ENCODE data around the gene ELFN1. TPM values are rescaled to one million over a fixed set of nuclear protein-coding genes. Genes with fewer than 3 reads are reported as not detected.

Gene ELFN1
- total RNA-seq, 1 donor from 2014 or later, result 1.2 TPM

- DNase-seq, result no peak
These were observed 26.8 kb downstream of the ELFN1 start for GRCh38 chr7:1696671-1697498.

DNA sequence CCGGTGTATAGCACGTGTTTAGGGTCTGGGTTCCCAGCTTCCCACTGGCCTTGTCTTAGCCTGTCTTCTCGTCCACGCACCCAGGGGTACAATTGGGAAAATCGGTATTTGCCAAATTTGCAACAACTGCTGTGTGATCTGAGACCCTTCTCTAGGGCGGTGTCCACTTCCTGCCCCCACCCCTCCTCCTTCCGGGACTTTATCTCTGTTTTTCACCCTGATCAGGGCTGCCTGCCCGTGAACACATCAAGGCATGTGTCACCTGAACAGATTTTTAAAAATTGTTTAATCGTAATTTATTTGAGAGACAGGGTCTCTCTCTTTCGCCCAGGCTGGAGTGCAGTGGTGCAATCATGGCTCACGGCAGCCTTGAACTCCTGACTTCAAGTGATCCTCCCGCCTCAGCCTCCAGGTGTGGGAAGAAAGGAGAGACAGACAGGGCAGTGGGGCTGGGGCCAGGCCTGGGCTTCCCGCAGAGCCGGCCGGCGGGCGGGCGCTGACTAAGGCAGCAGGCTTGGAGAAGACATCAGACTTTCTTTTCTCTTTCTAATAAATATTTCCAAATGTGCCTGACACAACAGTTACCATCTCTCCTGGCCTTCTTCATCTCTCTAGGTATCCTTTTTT is 27.5 kb downstream of the ELFN1 start:
- DNase-seq, result no peak

DNA sequence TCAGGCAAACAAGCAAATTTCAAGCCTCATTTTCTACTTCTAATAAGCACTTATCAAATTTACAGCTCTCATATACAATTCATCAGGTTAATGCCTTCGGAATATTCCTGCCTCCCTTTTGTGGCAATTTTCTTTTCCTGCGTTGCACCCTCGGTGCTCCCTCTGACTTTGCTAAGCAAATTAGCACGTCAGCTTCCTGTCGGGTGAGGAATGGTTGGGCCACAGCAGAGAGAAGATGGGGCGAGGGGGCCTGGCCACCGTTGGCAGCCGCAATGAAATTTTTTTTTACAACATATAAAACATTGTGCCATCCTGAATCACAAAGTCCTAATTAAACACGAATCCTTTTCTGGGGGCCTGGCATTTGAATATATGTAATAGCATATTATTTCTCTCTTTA is 28.1 kb downstream of the ELFN1 start:
- no peak for DNase-seq

DNA sequence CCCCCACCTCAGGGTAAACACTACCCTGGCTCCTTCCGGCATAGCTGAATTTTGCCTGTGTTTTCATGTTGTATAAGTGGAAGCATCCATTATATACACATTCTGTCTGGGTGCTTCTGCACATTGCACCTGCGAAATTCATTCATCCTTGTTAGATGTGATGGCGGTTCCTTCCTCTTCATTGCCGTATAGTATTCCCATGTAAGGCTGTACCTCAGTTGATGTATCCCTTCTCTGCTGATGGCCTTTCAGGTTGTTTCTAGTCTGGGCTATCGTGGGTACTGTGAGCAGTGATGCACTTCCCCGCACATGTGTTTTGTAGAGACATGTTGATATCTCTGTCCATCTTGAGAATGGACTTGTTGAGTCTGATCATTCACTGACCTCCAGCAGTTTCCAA is 28.9 kb downstream of the ELFN1 start:
- no peak for DNase-seq

DNA sequence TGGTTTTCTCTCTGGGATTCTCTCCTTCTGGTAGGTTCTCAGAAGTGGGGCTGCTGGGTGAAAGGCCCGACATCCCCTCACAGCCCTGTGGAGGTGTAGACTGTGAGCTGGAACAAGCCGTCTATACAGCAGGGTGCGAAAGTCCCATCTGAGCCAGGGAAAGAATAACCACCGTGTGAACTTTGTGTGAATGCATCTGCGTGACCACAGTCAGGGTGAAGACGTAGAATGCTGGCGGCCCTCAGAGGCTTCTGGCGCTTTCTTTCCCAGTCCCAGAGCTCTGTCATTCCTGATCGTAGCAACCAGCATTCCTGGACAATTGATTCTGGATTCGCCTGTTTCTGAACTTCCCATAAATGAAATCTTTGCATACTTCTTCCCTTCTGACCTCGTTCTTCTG is 30.0 kb downstream of the ELFN1 start:
- DNase-seq, result no peak

GRCh38 chr7:1700536-1701333 is 30.7 kb downstream of the ELFN1 start:
- DNase-seq, result no peak

- no peak for DNase-seq
These were observed 32.6 kb downstream of the ELFN1 start for GRCh38 chr7:1702652-1703051.

GRCh38 chr7:1703441-1703840 is 33.4 kb downstream of the ELFN1 start:
- DNase-seq, result no peak

- DNase-seq, result no peak
These were observed 34.1 kb downstream of the ELFN1 start for GRCh38 chr7:1703871-1704810.

- DNase-seq, result no peak
These were observed 35.0 kb downstream of the ELFN1 start for GRCh38 chr7:1704811-1705738.

GRCh38 chr7:1705856-1706255 is 35.8 kb downstream of the ELFN1 start:
- DNase-seq, result no peak

GRCh38 chr7:1706381-1706720 is 36.3 kb downstream of the ELFN1 start:
- DNase-seq, result no peak

DNA sequence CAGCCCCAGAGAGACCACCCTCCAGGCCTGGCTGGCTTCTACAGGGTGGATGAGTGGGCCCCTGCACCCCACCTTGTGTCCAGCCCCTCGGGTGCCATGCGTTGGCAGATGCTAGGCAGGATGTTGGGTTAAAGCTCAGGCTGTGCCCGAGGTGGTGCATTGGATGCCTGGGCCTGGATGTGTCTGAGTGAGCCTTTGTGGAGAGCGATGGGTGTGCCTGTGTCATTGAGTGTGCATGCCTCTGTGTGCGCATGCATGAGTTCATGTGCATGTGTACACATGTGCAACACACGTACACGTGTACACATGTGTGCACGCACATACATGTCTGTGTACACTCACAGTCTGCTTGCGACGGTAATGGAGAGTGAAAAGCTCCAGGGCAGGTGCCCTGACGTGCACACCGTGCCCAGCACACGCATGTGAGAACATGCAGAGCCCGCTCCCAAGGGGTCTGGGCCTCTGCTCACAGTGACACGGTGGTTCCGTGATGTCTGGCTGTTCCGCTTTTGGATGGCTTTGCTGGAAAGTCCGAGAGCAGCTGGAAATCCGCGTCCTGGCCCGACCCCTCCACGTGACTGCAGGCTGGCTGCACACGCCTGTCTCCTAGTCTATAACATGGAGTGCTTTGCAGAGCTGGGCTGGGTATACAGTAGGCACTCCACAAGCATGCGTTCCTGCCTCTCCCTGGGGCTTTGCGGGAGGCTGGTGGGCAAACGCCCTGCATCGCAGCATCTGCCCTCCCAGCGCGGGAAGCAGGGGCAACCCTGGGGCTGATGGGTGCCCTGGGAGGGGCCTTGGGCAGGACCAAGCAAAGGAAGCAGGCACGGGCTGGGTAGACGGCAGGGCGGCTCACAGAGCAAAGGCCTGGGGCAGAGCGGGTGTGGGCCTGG is 36.9 kb downstream of the ELFN1 start:
- no peak for DNase-seq

GRCh38 chr7:1707756-1708595 is 37.9 kb downstream of the ELFN1 start:
- no peak for DNase-seq

DNA sequence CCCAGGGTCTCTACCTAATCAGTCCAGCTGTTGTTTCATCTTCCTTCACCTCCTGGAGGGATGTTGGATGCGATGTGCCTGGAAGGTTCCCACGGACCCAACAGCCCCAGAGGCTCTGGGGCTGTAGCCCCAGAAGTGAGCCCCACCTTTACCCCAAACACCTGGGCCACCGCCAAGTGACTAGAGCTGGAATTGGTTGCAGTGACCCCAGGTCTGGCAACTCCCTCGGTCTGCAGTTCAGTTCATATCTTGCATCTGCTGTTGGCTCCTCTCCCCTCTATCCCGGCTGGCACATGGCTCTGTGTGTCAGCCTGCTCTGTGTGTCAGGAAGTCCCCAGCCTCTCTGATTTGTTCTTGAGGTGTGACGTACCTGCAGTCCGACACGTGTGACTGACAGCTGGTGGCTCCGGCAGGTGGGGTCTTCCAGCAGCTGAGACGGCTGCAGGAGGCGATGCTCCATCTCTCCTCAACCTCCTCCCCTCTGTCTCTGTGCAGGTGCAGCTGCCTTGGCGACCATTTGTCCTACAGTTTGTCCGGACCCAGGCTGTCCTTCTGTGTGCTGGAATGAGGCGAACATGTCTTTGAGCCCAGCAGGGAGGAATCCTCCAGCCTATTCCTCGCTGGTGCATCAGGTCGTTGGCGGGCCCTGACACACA is 38.6 kb downstream of the ELFN1 start:
- DNase-seq, result no peak

- no peak for DNase-seq
These were observed 39.2 kb downstream of the ELFN1 start for GRCh38 chr7:1709281-1709680.

DNA sequence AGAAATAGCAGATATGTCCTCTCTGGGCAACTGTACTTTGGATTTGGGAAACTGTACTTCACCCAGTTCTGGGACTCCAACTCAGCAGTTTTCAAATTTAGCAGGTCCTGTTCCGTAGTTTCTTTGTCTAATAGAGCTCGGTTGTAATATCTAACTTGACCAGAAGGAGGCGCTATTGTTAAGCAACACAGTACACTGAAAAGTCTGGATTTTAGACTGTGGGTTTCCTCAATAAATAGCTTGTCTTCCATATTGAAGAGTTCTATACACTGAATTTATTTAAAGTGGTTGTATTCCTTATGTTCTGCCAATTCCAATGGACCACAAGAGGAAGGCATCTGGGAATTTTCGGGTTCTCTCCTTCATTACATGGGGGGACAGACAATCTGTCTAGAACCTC is 39.8 kb downstream of the ELFN1 start:
- no peak for DNase-seq

DNA sequence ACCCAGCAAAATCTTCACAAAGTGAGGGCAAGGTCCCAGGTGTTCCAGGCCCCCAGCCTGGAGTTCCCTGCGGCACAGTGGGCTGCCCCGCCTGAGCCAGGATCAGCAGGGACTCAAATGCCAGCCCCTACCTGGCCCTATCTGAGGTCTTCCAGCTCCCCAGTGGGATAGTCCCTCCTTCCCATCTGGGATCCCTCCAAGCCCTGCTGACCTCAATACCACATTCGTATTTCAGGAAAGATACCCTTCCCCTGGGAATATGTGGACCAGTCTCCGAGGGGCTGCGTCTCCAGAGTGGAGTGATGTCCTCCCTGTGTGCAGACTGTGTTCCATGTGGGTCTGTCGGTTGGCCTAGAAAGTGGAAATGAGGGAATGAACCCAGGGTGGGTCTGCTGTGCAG is 40.9 kb downstream of the ELFN1 start:
- DNase-seq, result no peak

Measured in dermis blood vessel endothelial cell (primary cell).